CD4-positive, alpha-beta T cell treated with Interleukin-17A for 4 hours (primary cell): ENCODE results near the gene KLHL25.
A peak's percentile ranks its signal among the peaks of the same experiment; 100 is the strongest.
"Not testable (repeated sequence)": the region's sequence is repeated elsewhere in the genome, so short reads cannot be mapped to it uniquely, and the experiment has no call there.

ENCODE experiments used
- DNase-seq: peaks from one replicate; pipeline ENCODE4 v3.0.0-alpha.2; 2020; ENCODE audit warnings: mixed read lengths

KLHL25 gene, protein sequence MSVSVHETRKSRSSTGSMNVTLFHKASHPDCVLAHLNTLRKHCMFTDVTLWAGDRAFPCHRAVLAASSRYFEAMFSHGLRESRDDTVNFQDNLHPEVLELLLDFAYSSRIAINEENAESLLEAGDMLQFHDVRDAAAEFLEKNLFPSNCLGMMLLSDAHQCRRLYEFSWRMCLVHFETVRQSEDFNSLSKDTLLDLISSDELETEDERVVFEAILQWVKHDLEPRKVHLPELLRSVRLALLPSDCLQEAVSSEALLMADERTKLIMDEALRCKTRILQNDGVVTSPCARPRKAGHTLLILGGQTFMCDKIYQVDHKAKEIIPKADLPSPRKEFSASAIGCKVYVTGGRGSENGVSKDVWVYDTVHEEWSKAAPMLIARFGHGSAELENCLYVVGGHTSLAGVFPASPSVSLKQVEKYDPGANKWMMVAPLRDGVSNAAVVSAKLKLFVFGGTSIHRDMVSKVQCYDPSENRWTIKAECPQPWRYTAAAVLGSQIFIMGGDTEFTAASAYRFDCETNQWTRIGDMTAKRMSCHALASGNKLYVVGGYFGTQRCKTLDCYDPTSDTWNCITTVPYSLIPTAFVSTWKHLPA

DNA sequence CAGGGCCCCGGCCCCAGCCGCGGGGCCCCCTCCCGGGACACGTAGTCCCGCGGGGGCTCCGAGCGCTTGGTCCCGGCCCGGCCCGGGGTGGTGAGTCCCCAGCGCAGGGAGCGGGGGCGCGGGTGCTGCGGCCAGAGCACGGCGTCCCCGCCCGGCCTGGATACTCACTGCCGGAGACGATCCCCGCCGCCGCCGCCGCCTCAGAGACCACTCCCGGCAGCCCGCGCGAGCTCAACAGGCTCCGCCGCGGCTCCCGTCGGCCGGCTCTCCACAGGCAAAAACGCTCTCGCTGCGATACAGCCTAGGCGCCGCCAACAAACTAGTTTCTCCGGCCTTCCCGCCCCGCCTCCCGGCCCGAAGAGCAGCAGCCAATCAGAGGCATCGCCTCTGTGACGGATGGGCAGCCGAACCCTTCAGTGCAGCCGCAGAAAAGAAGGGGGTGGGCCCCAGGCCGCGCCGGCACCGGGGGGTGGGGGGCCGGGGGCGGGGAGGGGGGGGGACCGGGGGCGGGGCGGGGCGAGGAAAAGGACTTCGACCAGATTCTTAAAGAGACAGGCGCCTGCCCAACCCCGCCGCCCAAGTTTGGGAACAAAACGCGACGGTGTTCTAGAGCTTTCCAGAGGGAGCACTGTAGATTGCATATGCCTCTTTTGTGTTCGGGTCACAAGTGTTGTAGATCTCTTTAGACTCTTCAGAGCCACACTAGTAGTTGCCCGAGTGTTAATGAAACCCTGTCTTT lies at the start of gene KLHL25:
Gene KLHL25 (minus strand): TSS at position 328 of the 739 bp plus-strand sequence. CDS start 25,115 bp downstream, outside the sequence.
- DNase-seq, result peak; percentile 95

DNA sequence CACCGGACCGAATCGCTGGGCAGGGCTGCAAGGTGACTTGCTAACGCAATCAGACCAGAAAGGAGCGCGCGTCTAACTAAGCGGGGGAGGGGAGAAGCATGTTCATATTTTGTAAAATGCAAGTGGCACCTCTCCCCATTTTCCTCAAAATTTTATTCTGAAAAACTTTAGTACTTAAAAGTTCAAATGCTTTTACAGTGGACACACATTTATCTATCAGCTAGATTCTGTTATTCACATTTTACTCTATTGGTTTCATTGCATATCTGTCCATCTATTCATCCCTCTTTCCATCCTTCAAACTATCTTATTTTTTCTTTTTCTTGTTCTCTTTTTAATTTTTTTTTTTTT lies 46.1 kb upstream of the KLHL25 start:
- no peak for DNase-seq

DNA sequence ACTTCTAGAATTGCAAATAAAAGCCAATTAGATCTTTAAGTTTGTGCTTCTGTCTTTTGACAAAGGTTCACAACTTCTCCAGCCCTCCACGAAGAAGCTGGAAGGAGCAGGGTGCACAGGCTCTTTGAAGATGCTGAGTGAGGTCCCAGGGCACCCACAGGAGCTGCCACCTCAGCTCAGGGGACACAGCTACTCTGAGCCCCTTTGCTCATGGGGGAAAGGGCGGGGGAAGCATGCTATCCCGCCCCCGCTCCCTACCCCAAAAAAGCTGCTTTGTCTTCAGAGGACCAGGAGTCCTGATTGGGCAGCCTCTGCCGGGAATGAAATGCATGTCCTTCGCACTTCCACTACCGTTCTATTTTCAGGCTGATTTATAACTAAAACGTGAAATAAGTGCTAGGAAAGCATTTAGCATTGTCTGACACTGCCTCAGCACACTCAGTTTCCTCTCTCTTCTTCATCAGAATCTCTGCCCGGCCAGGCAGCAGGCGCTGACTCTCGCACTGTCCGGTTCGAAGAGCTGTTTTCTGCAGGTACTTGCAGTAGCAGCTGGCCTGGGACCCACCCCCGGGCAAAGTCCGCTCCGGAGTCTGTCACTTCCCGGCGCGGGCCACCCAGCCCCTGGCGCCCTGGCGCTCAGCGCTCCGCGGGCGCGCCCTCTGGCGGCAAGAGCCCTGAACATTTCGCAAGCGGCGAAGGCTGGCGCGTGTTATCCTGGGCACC lies 45.5 kb upstream of the KLHL25 start:
- DNase-seq, result peak; percentile 87

DNA sequence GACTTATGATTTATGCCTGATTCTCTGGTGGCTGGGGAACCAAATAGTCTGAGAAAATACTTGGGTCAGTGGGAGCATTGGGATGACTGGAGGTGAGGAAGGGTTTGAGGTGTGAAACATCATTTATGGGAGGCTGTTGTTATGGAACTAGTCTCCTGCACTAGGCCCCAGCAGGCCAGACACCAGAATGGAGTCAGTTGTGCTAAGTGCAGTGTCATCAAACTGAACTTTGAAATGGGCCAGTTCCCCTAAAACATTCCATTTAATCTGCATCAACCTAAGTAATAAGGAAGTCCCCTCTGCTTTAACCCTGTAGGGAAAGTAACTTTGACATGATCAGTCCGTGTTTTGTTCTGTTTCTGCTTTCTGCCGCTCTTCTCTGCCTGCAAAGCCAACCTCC lies 44.9 kb upstream of the KLHL25 start:
- DNase-seq, result no peak

DNA sequence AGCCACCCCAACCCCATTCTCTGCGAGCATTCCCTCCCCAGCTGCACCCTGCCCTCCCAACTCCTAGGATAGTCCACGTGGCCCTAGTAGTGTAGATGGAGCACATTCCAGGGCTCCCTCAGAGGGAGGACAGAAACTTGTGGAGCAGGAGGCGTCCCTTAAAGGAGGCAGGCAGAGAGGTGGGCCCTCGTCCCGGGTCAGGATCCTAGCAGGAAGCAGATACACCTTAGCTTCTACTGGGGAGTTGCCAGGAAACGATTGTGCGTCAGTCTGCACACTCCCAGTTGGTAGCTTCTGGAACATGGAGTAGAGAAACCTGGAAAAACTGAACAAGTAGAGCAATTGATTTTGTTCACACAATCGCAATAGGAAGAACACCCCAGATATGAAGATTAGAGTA lies 43.9 kb upstream of the KLHL25 start:
- DNase-seq, result no peak

DNA sequence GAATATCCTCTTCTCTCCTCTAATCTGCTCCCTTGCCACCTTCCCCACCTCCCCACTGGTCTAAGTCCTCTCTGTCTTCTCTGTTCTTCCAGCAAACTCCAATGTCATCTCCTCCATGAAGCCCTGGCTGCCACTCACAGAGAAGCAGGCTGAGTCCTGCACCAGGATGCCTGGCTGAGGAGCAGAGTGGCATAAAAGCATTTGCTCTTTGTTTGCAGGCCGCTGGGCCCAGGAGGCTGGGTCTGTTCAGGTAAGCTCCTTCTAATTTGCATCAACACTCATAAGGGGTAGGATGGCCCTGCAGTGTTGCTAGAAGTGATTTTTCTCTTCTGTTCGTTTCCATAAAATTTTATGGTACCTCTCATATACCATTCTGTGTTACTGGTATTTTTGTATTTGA lies 43.2 kb upstream of the KLHL25 start:
- no peak for DNase-seq

DNA sequence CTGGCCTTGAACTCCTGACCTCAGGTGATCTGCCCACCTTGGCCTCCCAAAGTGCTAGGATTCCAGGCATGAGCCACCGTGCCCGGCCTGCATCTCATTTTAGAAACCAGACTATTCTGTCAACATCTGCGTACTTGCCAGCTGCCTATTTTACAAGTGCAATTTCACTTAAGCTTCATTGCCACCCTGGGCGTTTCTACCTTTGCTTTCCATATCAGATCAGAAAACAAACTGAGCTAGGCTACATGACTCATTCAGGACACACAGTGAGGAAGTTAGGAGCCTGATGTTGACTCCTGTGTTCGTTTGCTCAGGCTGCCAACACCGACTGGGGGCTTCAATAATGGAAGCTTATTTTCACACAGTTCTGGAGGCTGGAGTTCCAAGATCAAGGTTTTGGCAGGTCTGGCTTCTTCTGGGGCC lies 42.3 kb upstream of the KLHL25 start:
- DNase-seq, result no peak

DNA sequence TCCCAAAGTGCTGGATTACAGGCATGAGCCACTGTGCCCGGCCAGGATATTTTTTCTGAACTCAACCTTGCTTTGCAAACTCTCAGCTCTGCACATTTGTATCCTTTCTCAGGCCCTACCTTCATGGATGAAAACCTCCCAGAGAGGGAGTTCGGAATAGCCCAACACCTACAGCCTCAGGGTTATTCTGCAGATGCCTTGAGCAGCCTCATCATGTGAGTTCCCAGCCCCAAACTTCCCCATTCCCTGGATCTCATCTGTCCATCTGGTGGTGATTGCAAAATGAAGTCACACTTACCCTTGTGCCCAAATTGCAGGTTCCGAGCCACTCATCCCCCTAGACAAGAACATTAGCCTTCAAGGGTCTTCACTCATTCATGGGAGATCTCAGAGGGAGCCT lies 39.9 kb upstream of the KLHL25 start:
- no peak for DNase-seq

DNA sequence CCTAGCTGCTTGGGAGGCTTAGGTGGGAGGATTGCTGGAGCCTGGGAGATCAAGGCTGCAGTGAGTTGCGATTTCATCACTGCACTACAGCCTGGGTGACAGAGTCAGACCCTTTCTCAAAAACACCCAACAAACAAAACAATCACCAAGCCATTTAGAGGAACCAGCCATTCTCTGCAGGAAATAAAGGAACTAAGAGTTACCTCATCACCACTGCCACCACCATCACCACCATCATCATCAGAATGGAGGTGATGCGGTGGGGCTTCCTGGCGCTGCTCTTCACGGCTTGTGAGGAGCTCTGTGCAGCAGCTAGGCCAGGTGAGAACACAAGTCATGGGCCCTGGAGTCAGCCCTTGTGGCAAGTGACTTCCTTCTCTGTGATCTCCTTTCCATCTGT lies 37.7 kb upstream of the KLHL25 start:
- no peak for DNase-seq

DNA sequence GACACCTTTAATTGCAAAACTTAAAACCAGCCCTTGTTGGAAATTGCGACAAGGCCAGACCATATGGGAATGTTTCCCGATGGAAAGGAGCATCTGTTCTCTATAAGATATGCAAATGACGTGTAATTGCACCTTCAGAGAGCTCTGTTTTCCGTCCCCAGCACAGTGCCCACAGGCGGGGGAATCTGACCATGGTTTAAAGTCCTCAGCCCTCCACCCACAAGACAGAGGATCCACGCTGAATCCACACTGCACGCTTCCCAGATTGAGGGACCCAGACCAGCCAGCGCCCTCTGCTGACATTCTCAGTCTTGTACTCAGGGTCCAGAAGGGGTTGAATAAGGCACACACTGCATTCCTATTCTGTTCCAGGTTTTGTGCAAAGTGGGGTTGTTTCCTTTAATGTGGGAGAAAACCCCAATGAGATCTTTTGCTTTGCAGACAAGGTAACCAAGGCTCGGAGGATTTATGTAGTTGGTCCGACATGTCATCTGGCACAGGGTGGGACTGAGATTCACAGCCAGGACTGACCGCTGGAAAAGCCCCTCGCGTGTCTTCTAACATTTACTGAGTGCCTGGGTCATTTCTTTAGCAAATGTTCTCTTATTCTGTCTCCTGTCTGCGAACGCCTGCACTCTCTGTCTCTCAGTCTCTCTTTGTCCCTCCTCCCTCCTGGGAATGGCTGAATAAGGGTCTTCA lies 36.8 kb upstream of the KLHL25 start:
- peak; percentile 62 for DNase-seq

DNA sequence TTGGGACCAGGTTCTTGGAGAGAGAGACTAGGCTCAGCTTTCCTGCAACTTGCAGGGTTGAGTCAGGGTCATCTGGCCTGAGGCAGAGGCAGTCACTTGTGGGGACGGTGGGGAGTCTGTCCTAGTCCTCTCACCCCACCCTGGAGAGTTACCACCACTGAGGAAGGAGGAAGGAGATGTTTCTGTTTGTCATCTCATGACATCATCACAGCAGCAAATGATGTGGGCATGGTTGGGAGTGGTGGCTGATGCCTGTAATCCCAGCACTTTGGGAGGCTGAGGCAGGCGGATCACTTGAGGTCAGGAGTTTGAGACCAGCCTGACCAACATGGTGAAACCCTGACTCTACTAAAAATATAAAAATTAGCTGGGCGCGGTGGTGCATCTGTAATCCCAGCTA lies 35.0 kb upstream of the KLHL25 start:
- DNase-seq, result not testable (repeated sequence)

DNA sequence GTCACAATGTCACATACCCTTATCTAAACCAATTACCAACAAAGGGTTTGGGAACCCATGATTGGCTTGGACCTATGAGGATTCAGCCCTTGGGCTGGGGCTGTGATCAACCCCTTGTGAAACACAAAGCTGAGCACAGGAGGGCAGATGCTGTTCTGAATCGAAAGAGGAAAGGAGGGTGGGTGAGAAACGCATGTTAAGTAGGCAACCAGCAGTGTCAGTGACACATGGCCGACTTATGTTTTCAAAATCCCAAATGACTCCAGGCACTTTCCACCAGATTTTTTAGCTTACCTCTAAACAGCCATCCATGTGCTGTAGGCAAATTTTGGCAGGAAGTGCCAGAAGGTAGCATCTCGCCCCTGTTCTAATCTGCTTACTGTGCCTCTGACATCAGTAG lies 34.1 kb upstream of the KLHL25 start:
- no peak for DNase-seq

DNA sequence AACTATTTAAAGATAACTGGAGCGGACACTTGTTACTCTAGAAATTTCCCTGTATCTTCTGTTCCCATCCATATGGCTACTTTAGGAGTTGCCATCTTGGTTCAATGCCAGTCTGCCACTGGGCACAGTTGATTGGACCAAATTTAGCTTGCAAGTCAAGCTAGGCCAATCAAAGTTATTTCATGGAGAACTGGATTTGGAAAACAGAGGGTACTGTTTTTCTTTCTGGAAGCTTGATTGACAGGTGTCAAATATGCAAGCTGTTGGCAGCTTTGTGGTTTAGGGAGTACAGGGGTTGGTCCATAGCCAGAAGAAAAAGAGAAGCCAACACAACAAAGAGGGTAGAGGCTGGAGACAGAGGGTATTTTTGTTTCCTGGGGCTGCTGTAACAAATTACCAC lies 33.4 kb upstream of the KLHL25 start:
- DNase-seq, result no peak

DNA sequence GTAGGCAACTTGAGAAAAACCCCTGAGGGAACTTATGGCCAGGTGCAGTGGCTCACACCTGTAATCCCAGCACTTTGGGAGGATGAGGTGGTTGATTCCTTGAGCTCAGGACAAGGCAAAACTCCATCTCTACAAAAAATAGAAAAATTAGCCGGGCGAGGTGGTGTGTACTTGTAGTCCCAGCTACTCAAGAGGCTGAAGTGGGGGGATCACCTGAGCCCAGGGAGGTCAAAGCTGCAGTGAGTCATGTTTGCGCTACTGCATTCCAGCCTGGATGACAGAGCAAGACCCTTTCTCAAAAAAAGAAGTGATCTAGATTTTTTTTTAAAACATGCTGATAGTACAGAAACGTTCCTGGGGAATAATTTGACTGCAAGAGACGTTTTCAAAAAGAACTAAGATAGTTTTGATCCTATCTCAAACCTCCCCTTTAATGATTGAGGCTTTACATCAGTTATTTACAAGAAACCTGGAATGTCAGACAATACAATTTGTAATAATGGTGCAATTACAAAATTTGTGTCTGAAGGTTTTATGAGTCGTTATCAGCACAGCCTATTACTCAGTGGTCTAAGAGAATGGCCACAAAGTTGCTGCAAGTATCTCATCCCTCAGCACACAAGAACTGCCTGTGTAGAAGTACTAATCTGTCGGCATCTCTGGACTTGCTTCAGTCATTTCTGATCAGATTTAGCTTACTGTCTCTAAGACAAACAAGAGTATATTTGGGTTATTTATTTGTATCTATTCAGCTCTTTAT lies 32.2 kb upstream of the KLHL25 start:
- DNase-seq, result no peak

DNA sequence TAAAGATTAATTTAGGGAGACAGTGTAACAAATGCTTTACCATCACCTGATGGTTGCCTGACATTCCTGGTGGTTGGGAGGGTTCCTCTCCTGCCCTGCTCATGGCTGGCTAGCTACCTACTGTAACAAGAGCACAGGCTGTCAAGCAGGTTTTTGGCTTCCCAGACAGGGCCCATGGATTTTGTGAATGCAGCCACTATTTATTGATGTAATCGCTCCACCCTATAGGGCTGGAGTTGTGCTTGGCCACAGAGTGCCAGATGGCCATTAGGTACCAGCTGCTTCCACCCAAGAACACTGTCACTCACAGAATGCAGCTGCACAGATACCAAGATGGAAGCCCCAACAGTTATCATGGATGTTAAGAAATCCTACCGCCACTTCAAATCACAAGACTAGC lies 31.0 kb upstream of the KLHL25 start:
- no peak for DNase-seq

DNA sequence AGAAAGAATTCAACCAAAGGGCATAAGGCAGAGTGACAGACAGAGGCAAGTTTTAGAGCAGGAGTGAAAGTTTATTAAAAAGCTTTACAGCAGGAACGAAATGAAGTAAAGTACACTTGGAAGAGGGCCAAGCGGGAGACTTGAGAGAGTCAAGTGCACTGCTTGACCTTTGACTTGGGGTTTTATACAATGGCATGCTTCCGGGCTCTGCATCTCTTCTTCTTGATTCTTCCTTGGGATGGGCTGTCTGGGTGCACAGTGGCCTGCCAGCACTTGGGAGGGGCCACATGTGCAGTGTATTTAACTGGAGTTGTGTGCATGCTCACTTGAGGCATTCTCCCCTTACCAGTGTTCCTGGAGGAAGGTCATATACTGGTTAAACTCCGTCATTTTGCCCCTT lies 30.4 kb upstream of the KLHL25 start:
- DNase-seq, result no peak

DNA sequence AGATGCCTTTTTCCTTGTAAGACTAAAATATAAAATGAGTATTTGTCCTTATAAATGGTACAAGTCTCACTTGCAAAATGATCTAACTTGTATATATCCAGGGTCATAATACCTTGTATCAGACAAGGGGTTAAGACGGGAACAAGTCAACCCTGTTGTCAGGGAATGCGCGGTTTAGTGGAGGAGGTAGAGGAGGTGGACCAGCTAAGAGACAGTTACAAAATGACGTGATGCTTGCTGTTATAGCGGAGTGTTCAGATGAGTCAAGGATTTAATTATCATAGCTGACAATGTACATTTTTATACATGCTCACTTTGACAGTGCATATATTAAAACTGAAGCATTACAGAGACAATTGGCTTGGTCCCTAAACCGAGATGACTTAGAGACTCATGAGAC lies 26.8 kb upstream of the KLHL25 start:
- no peak for DNase-seq

DNA sequence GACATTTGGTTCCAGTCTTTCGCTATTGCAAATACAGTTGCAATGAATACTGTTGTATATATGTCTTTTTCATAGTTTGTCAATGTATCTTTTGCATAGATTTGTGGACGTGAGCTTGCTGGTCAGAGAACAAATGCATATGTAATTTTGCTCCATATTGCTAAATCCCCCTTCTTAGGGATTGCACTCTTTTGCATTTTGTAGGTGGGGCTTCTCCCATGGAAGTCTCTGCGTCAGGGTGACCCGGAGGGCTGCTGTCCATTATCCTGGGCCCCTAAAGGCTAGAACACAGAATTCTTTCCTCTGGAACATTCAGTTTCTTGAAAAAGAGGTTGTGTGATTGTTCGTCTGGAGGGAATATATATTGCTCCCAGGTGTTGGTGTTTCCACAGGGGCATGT lies 25.2 kb upstream of the KLHL25 start:
- DNase-seq, result no peak

DNA sequence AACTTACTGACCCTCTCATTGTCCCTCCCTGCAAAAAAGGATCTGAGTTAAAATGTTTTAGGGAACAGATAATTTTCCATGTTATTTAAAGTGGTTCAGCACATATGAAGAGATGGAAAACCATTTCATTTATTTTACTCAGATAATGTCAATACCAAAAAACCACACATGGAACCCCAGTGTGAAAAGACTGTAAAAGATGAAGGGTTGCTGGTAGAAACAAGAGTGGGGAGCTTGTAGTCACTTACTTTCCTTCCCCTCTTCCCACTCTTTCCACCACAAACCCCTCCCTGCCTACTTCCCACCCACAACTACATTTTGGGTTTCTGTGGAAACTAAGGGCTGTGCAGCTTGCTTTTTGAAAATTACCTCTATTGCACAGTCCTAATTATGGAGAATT lies 18.5 kb upstream of the KLHL25 start:
- no peak for DNase-seq

DNA sequence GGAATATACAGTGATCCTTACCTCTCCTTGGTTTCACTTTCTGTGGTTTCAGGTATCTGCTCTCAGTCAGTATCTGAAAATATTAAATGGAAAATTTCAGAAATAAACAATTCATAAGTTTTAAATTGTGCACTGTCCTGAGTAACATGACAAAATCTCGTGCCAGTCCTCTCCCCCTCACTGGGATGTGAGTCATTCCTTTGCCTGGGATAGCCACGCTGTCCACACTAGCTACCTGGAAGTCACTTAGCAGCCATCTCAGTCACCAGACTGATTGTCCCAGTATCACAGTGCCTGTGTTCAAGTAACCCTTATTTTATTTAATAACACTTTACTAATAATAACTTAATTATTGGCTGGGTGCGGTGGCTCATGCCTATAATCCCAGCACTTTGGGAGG lies 15.3 kb upstream of the KLHL25 start:
- DNase-seq, result no peak

DNA sequence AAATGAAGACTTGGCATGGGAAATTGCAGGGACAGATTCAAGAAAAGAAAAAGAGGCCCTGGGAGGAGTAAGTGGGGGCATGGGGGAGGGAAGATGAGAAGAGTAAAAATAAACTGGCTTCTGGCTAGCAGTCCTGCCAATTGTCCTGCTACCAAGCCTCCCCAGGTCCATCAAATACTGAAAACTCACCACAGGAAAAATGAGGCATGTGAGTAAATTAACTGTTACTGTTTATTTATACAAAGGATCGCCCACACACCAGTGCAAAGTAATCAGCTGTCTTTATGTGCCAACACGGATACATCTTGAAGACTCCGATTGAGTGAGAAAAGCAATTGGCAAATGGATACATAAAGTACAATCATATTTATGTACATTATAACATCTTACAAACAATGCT lies 10.7 kb upstream of the KLHL25 start:
- DNase-seq, result no peak
